Brain pericyte (primary cell): ENCODE results near the gene PCDHB7.
"Not testable (repeated sequence)": the region's sequence is repeated elsewhere in the genome, so short reads cannot be mapped to it uniquely, and the experiment has no call there.

Experiments used
- DNase-seq: peaks from one replicate; pipeline ENCODE4 v3.0.0-alpha.2; 2012; ENCODE audit warnings: low read depth, low spot score

Gene PCDHB7

GRCh38 chr5:141179876-141180275, 7.4 kb downstream of the PCDHB7 start:
- not testable (repeated sequence) for DNase-seq

- DNase-seq: no peak
Measured at GRCh38 chr5:141180313-141180712, 7.9 kb downstream of the PCDHB7 start.

DNA sequence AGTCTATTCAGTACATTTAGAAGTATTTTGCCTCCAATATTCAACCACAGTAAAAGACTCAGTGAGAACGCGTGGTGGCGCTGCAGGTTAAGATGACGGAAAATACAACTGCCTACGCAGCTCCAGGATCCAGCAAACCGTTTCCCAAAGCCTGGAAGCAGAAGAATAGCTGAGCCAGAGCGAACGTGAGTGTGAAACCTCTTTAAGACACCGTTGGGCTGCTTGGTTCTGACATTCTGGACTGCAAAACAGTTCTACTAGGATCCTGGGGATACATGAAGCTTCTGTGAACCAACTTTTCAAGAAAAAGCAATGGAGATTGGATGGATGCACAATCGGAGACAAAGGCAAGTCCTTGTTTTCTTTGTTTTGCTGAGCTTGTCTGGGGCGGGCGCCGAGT, 9.8 kb downstream of the PCDHB7 start, which contains the start of gene PCDHB16:
Gene PCDHB16 (plus strand): TSS at position 140 of the 400 bp plus-strand sequence. CDS start 173 bp downstream, at position 313.
- DNase-seq: no peak

GRCh38 chr5:141184117-141184855, 11.8 kb downstream of the PCDHB7 start:
- DNase-seq: not testable (repeated sequence)

GRCh38 chr5:141186897-141187512, 14.6 kb downstream of the PCDHB7 start, which contains the start of gene PCDHB9:
TSS of gene PCDHB9 (plus strand) at chr5:141187161. CDS start at chr5:141187319, 158 bp downstream.
- no peak for DNase-seq

- DNase-seq: not testable (repeated sequence)
Measured at GRCh38 chr5:141188682-141189081, 16.2 kb downstream of the PCDHB7 start.

- not testable (repeated sequence) for DNase-seq
Measured at GRCh38 chr5:141189131-141189530, 16.7 kb downstream of the PCDHB7 start.

DNA sequence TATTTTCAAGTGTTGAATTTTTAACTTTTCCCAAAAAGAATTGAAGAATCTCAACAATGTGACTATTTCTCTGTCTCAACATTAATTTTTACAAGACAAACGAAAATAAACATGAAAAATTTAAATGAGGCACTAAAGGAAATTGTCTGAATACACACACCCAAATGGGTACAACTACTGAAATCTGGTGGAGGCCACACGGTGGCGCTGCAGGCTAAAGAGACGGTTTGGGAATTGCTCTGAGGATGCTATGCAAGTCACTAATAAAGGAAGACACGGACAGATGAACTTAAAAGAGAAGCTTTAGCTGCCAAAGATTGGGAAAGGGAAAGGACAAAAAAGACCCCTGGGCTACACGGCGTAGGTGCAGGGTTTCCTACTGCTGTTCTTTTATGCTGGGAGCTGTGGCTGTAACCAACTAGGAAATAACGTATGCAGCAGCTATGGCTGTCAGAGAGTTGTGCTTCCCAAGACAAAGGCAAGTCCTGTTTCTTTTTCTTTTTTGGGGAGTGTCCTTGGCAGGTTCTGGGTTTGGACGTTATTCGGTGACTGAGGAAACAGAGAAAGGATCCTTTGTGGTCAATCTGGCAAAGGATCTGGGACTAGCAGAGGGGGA, 19.8 kb downstream of the PCDHB7 start, which contains the start of gene PCDHB10:
Gene PCDHB10 (plus strand): TSS at position 244 of the 616 bp plus-strand sequence. CDS start 200 bp downstream, at position 444.
- DNase-seq: no peak

- DNase-seq: not testable (repeated sequence)
Measured at GRCh38 chr5:141194332-141194731, 21.9 kb downstream of the PCDHB7 start.

GRCh38 chr5:141196363-141196762, 23.9 kb downstream of the PCDHB7 start:
- DNase-seq: no peak

- DNase-seq: no peak
Measured at GRCh38 chr5:141199359-141200235, 27.2 kb downstream of the PCDHB7 start, which contains the start of gene PCDHB11. TSS of gene PCDHB11 (plus strand) at chr5:141199627. CDS start at chr5:141199775, 148 bp downstream.

DNA sequence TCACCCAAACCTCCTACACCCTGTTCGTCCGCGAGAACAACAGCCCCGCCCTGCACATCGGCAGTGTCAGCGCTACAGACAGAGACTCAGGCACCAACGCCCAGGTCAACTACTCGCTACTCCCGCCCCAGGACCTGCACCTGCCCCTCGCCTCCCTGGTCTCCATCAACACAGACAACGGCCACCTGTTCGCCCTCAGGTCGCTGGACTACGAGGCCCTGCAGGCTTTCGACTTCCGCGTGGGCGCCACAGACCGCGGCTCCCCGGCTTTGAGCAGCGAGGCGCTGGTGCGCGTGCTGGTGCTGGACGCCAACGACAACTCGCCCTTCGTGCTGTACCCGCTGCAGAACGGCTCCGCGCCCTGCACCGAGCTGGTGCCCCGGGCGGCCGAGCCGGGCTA, 28.7 kb downstream of the PCDHB7 start:
- not testable (repeated sequence) for DNase-seq

DNA sequence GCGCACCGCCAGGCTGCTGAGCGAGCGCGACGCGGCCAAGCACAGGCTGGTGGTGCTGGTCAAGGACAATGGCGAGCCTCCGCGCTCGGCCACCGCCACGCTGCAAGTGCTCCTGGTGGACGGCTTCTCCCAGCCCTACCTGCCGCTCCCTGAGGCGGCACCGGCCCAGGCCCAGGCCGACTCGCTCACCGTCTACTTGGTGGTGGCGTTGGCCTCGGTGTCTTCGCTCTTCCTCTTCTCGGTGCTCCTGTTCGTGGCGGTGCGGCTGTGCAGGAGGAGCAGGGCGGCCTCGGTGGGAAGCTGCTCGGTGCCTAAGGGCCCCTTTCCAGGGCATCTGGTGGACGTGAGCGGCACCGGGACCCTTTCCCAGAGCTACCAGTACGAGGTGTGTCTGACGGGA, 29.2 kb downstream of the PCDHB7 start:
- not testable (repeated sequence) for DNase-seq

- DNase-seq: no peak
Measured at GRCh38 chr5:141208478-141208877, 36.0 kb downstream of the PCDHB7 start, which contains the start of gene PCDHB12. TSS of gene PCDHB12 (plus strand) at chr5:141208719. CDS start at chr5:141208908, 189 bp downstream.

DNA sequence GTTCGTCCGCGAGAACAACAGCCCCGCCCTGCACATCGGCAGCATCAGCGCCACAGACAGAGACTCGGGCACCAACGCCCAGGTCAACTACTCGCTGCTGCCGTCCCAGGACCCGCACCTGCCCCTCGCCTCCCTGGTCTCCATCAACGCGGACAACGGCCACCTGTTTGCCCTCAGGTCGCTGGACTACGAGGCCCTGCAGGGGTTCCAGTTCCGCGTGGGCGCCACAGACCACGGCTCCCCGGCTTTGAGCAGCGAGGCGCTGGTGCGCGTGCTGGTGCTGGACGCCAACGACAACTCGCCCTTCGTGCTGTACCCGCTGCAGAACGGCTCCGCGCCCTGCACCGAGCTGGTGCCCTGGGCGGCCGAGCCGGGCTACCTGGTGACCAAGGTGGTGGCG, 37.8 kb downstream of the PCDHB7 start:
- DNase-seq: not testable (repeated sequence)

- not testable (repeated sequence) for DNase-seq
Measured at GRCh38 chr5:141210849-141211248, 38.4 kb downstream of the PCDHB7 start.

DNA sequence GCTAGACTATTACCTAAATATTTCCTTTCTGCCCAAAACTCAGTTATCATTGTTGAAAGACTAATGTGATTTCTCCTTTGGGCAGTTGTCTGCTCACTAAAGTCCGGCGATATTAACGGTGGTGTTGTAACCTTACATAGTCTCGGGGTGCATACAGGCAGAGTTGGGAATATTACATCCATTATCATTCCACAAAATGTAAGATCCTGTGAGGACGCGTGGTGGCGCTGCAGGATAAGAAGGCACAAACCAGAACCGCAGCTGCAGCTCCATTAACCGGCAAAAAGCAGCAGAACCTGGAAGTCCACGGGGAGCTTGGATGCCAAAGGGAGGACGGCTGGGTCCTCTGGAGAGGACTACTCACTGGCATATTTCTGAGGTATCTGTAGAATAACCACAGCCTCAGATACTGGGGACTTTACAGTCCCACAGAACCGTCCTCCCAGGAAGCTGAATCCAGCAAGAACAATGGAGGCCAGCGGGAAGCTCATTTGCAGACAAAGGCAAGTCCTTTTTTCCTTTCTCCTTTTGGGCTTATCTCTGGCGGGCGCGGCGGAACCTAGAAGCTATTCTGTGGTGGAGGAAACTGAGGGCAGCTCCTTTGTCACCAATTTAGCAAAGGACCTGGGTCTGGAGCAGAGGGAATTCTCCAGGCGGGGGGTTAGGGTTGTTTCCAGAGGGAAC, 41.4 kb downstream of the PCDHB7 start, which contains the start of gene PCDHB13:
Gene PCDHB13 (plus strand): TSS at position 264 of the 684 bp plus-strand sequence. CDS start 205 bp downstream, at position 469.
- not testable (repeated sequence) for DNase-seq

GRCh38 chr5:141214583-141214982, 42.1 kb downstream of the PCDHB7 start:
- DNase-seq: not testable (repeated sequence)

DNA sequence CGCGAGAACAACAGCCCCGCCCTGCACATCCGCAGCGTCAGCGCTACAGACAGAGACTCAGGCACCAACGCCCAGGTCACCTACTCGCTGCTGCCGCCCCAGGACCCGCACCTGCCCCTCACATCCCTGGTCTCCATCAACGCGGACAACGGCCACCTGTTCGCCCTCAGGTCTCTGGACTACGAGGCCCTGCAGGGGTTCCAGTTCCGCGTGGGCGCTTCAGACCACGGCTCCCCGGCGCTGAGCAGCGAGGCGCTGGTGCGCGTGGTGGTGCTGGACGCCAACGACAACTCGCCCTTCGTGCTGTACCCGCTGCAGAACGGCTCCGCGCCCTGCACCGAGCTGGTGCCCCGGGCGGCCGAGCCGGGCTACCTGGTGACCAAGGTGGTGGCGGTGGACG, 43.1 kb downstream of the PCDHB7 start:
- DNase-seq: not testable (repeated sequence)

DNA sequence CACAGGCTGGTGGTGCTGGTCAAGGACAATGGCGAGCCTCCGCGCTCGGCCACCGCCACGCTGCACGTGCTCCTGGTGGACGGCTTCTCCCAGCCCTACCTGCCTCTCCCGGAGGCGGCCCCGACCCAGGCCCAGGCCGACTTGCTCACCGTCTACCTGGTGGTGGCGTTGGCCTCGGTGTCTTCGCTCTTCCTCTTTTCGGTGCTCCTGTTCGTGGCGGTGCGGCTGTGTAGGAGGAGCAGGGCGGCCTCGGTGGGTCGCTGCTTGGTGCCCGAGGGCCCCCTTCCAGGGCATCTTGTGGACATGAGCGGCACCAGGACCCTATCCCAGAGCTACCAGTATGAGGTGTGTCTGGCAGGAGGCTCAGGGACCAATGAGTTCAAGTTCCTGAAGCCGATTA, 43.6 kb downstream of the PCDHB7 start:
- DNase-seq: not testable (repeated sequence)
